OCI-LY3 (cell line): ENCODE data around the gene CMTR1.

Source experiments
- CTCF ChIP-seq: fragments of 200-600, 300-600 bp; sonication (generic); IDR thresholded peaks from 2 replicates; pipeline ENCODE4 v1.5.1; 2014; ENCODE audit warnings: antibody characterized with exemption, low read length, low read depth
- EZH2phosphoT487 ChIP-seq: fragments of 200-600 bp; shearing (Covaris generic); IDR thresholded peaks from 2 replicates; pipeline ENCODE4 v1.6.1; 2018; ENCODE audit warnings: antibody characterized with exemption, mixed run types, low read depth

- TF ChIP-seq CTCF = no peak
- TF ChIP-seq EZH2phosphoT487 = no peak
Observed at GRCh38 chr6:37435373-37435772, 2.4 kb downstream of the CMTR1 start.
